GM21381 (cell line): Measurements from ENCODE around the gene BANF1.
A peak's percentile ranks its signal among the peaks of the same experiment; 100 is the strongest.

Experiments
- ATAC-seq: cut with Tn5 transposase; IDR thresholded peaks from one replicate; pipeline ENCODE4 v1.9.1; 2021; ENCODE audit warnings: mild to moderate bottlenecking, moderate library complexity; ENCODE audit not compliant: unreplicated experiment

The BANF1 gene

DNA sequence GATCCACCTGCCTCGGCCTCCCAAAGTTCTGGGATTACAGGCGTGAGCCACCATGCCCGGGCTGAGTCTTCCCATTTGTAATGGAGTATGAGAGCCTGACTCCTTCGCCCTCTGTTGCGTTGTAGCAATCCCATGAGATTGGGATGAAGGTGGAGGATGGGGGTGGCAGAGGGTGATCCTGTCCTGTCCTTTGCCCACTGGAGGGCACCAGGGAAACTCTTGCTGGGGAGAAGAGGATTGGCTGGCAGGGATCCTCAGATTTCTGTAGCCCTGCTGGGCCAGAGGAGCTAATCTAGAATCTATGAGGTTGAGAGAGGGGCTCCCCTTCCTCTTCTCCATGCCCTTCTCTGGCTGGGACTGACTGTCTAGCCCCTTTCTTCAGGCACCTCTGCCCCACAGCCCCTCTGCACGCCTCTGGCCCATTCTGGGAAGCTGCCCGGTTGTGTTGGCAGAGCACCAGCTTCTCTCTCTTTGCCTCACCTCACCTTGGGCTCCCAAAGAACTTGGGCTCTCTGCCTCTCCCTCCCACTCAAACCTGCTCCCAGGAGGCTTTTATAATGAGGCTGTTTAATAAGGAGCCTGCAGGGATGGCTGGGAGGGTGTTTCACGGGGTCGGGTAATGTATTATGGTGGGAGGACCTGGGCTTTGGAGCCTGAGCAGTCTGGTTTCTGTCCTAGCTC lies 33.5 kb downstream of the BANF1 start:
- ATAC-seq = no peak

DNA sequence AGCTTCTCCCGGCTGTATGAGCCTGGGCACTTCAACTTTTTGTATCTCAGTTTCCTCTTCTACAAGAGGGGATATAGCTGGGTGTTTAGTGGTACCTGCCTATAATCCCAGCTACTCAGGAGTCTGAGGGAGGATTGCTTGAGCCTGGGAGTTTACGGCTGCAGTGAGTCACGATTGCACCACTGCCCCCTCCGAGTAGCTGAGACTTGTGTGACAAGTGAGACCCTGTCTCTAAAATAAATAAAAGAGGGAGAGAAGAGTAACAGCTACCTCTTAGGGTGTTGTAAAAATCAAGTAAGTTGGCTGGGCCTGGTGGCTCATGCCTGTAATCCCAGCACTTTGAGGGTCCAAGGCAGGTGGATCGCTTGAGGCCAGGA lies 34.0 kb downstream of the BANF1 start:
- no peak for ATAC-seq

GRCh38 chr11:66037327-66037726 lies 35.0 kb downstream of the BANF1 start:
- no peak for ATAC-seq

DNA sequence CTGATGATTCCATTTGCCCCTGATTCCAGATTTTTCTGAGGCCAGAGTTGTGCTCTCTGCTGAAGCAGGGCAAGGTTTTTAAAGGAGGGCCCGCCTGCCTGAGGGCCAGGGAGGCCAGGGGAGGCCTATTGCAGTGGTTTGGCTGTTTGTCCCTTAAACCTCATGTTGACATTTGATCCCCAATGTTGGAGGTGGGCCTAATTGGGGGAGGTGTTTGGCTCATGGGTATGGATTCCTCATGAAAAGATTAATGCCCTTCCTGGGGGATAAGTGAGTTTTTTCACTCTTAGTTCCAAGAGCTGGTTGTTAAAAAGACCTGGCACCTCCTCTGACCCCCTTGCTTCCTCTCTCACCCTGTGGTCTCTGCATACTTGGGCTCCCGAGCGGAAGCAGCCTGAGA lies 37.5 kb downstream of the BANF1 start:
- no peak for ATAC-seq

- ATAC-seq = no peak
Measured at GRCh38 chr11:66042227-66042995, 40.1 kb downstream of the BANF1 start.

- ATAC-seq = no peak
Measured at GRCh38 chr11:66042996-66043906, 40.9 kb downstream of the BANF1 start.

DNA sequence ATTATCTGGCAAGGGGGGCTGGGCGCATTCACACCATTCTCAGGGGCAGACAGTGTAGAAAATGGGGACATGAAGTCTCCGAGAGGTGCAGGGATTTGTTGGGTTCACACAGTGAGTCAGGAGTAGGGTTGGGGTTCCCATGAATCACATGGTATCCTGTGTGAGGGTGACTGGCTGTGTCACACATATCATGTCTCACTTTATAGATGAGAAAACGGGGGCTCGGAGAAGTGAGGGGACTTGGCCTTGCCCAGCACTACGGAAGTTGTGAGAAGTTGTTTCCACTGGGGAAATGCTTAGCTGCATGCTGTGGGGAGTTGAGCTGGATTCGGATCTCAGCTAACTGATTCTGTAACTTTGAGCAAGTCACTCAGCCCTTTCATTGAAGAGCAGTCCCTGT lies 42.5 kb downstream of the BANF1 start:
- ATAC-seq = no peak

GRCh38 chr11:66045177-66045639 lies 42.9 kb downstream of the BANF1 start:
- peak; percentile 49 for ATAC-seq

- ATAC-seq = no peak
Measured at GRCh38 chr11:66046901-66047300, 44.6 kb downstream of the BANF1 start.

- no peak for ATAC-seq
Measured at GRCh38 chr11:66047541-66048365, 45.5 kb downstream of the BANF1 start.

GRCh38 chr11:66048547-66049323 lies 46.4 kb downstream of the BANF1 start, which contains the start of gene GAL3ST3:
TSS of gene GAL3ST3 (minus strand) at chr11:66049161. CDS start at chr11:66045415, 3,746 bp downstream.
- ATAC-seq = no peak

DNA sequence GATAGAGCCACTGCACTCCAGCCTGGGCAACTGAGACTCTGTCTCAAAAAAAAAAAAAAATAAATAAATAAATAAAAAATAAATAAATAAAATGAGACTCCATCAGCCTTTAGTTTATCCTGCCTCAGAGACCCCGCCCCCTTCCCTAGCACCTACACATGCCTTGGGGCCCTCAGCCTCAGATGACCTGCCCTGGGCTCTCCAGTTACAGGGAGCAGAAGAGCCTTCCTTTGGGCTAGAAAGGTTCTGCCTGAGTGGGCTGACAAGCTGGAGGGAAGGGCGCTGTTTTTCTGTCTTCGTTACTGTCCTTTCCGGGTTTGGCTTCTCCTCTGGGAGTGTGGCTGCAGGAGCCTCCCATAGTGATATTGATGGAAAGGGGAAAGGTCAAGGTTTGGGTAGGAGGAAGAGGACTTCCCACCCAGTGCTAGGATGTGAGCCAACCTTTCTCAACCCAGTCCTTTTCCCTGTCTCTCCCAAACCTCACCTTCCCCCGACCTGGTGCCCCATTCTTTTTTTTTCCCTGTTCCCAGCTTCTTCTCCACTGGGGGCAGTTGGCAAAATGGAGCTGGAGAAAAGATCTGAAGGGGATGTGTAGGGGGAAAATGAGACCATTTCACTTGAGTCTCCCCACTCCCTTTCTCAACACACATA lies 48.4 kb downstream of the BANF1 start:
- ATAC-seq = no peak

- ATAC-seq = no peak
Measured at GRCh38 chr11:66051371-66051765, 49.1 kb downstream of the BANF1 start.

GRCh38 chr11:66051766-66052663 lies 49.7 kb downstream of the BANF1 start, which contains the start of gene SF3B2:
TSS of gene SF3B2 (plus strand) at chr11:66052364. CDS start at chr11:66052385, 21 bp downstream.
- ATAC-seq = peak; percentile 90

DNA sequence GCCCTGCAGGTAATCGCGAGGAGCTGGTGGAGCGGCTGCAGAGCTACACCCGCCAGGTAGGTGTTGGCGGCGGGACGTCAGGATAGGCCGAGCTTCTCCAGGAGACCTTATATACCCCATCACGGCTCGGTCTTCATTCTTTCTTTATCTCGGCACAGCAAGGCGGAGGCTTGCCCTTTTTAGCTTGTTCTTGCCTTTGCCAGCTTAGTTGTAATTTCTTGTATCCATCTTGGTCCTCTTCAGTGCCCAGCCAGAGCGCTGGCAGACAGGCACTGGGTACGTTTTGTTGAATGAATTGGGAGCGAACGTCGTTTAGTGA lies 50.3 kb downstream of the BANF1 start:
- no peak for ATAC-seq
